ENCODE data around the gene SNX20.

SNX20 gene

GRCh38 chr16:50629334-50629733 lies 51.8 kb downstream of the SNX20 start:
- Mint-ChIP-seq H3K36me3 (peaks cover 11% of the 10 kb centered on the region), H3K27ac (no peak overlapping the region), H3K4me1 (peaks cover 31% of the 10 kb centered on the region), H3K27me3 (no peaks in the 10 kb centered on the region), H3K9me3 (no peaks in the 10 kb centered on the region), H3K4me3 (no peak overlapping the region)

GRCh38 chr16:50628156-50628802 lies 52.8 kb downstream of the SNX20 start:
- Mint-ChIP-seq H3K9me3 (no peaks in the 10 kb centered on the region), H3K4me3 (no peak overlapping the region), H3K27ac (no peak overlapping the region), H3K36me3 (peaks cover 10% of the 10 kb centered on the region), H3K27me3 (no peaks in the 10 kb centered on the region), H3K4me1 (peaks cover 41% of the 10 kb centered on the region)

- Mint-ChIP-seq H3K36me3 (peaks cover 6% of the 10 kb centered on the region), H3K4me1 (peaks cover 49% of the 10 kb centered on the region), H3K27ac (peak overlapping the region; percentile 79), H3K4me3 (peak overlapping the region; percentile 73), H3K9me3 (no peaks in the 10 kb centered on the region), H3K27me3 (no peaks in the 10 kb centered on the region)
These were observed 53.7 kb downstream of the SNX20 start for GRCh38 chr16:50627419-50627818.

- Mint-ChIP-seq H3K4me1 (peaks cover 50% of the 10 kb centered on the region), H3K27ac (peak overlapping the region; percentile 79), H3K9me3 (no peaks in the 10 kb centered on the region), H3K27me3 (no peaks in the 10 kb centered on the region), H3K4me3 (peak overlapping the region; percentile 73), H3K36me3 (peaks cover 6% of the 10 kb centered on the region)
These were observed 54.2 kb downstream of the SNX20 start for GRCh38 chr16:50626868-50627267.

- Mint-ChIP-seq H3K27ac (no peak overlapping the region), H3K27me3 (no peaks in the 10 kb centered on the region), H3K9me3 (no peaks in the 10 kb centered on the region), H3K4me3 (no peak overlapping the region), H3K4me1 (peaks cover 50% of the 10 kb centered on the region), H3K36me3 (no peaks in the 10 kb centered on the region)
These were observed 55.7 kb downstream of the SNX20 start for GRCh38 chr16:50625374-50625773.

GRCh38 chr16:50624449-50624970 lies 56.6 kb downstream of the SNX20 start:
- H3K4me1 Mint-ChIP-seq, result peaks cover 50% of the 10 kb centered on the region
- H3K27ac Mint-ChIP-seq, result no peak overlapping the region
- no peaks in the 10 kb centered on the region for H3K36me3 Mint-ChIP-seq
- H3K4me3 Mint-ChIP-seq, result no peak overlapping the region
- H3K9me3 Mint-ChIP-seq, result no peaks in the 10 kb centered on the region
- H3K27me3 Mint-ChIP-seq, result no peaks in the 10 kb centered on the region

- Mint-ChIP-seq H3K27me3 (no peaks in the 10 kb centered on the region), H3K4me1 (peaks cover 53% of the 10 kb centered on the region), H3K4me3 (no peak overlapping the region), H3K27ac (no peak overlapping the region), H3K9me3 (no peaks in the 10 kb centered on the region), H3K36me3 (no peaks in the 10 kb centered on the region)
These were observed 58.3 kb downstream of the SNX20 start for GRCh38 chr16:50622643-50623369.

GRCh38 chr16:50622029-50622428 lies 59.1 kb downstream of the SNX20 start:
- Mint-ChIP-seq H3K4me3 (no peak overlapping the region), H3K4me1 (peaks cover 52% of the 10 kb centered on the region), H3K36me3 (no peaks in the 10 kb centered on the region), H3K9me3 (no peaks in the 10 kb centered on the region), H3K27me3 (no peaks in the 10 kb centered on the region), H3K27ac (no peak overlapping the region)

All from activated naive CD4-positive, alpha-beta T cell treated with anti-CD3 and anti-CD28 coated beads, Interleukin-2, amount 50 U/mL, for 24 hours (primary cell).